GM12878 (cell line): ENCODE results near the gene PTPRF. TPM values are rescaled to one million over a fixed set of nuclear protein-coding genes. Genes with fewer than 3 reads are reported as not detected.

Experiments used
- ATAC-seq: fragments of 200-7000 bp; cut with Tn5 transposase; 3 replicates; pipeline ENCODE4 v1.9.1; 2020; ENCODE audit warnings: mild to moderate bottlenecking, moderate library complexity
- BruUV-seq: library from RNA; stranded (reverse); fragments of 400-500 nt; replicated peaks from 2 replicates; lab custom pipeline; 2021; lab: Mats Ljungman, UMichigan
- CTCF ChIA-PET: fragments of 300-600 bp; sonication (Branson Sonifier 250); formaldehyde crosslinking; extraction: SDS; loops from one replicate; lab custom pipeline; 2021; ENCODE audit warnings: inconsistent platforms; lab: Yijun Ruan, JAX
- POLR2A ChIA-PET: fragments of 350-600 bp; formaldehyde crosslinking; extraction: SDS; loops from one replicate; lab custom pipeline; 2021; ENCODE audit warnings: inconsistent platforms; lab: Charles Lee
- RAD21 ChIA-PET: fragments of 300-600 bp; sonication (Branson Sonifier 250); formaldehyde crosslinking; loops from one replicate; lab custom pipeline; 2023; ENCODE audit warnings: antibody characterized with exemption; ENCODE audit not compliant: unreplicated experiment; lab: Charles Lee
- SMC1A ChIA-PET: fragments of 300-600 bp; sonication (Branson Sonifier 250); formaldehyde crosslinking; loops from one replicate; lab custom pipeline; 2023; ENCODE audit not compliant: unreplicated experiment, uncharacterized antibody; lab: Charles Lee
- DNase-seq: peaks from one replicate; pipeline ENCODE4 v3.0.0-alpha.2; 2011; ENCODE audit warnings: low read depth, low spot score
- FAIRE-seq: peaks from 3 replicates; lab custom pipeline; 2011; peaks lifted over from hg19 to GRCh38; lab: Jason Lieb, UNC
- H2AFZ ChIP-seq: 2 replicates; pipeline ENCODE4 v1.6.0; 2011; ENCODE audit warnings: low read depth, low read length, control low read depth; ENCODE audit not compliant: control insufficient read depth
- H3K27ac ChIP-seq: 2 replicates; pipeline ENCODE4 v1.5.1; 2011; ENCODE audit warnings: control low read depth; ENCODE audit not compliant: control insufficient read depth, insufficient read depth
- H3K27me3 ChIP-seq, 2 experiments: replicated peaks in 1 of 2; 2 replicates each; pipeline versions ENCODE4 v1.6.0 to v1.6.1; 2011; ENCODE audit warnings: low read length in 1 of 2; ENCODE audit not compliant: control insufficient read depth in 2 of 2, insufficient read depth in 2 of 2
- H3K36me3 ChIP-seq, 2 experiments: 2 replicates each; pipeline ENCODE4 v1.5.1; 2011; ENCODE audit warnings: low read length in 1 of 2; ENCODE audit not compliant: control insufficient read depth in 2 of 2, insufficient read depth in 2 of 2
- H3K4me1 ChIP-seq: 2 replicates; pipeline ENCODE4 v1.6.1; 2011; ENCODE audit warnings: mild to moderate bottlenecking, low read length, moderate library complexity, mixed read lengths; ENCODE audit not compliant: control insufficient read depth, insufficient read depth
- H3K4me2 ChIP-seq: 2 replicates; pipeline ENCODE4 v1.6.0; 2011; ENCODE audit warnings: control low read depth; ENCODE audit not compliant: control insufficient read depth, insufficient read depth
- H3K4me3 ChIP-seq: fragments of 200-600 bp; sonication (generic); 2 replicates; pipeline ENCODE4 v1.5.1; 2016
- H3K79me2 ChIP-seq: 2 replicates; pipeline ENCODE4 v1.6.0; 2011; ENCODE audit warnings: low read length; ENCODE audit not compliant: control insufficient read depth, insufficient read depth
- H3K9ac ChIP-seq: 2 replicates; pipeline ENCODE4 v1.8.0; 2011; ENCODE audit warnings: low read length, control low read depth, mixed read lengths; ENCODE audit not compliant: control insufficient read depth, insufficient read depth
- H3K9me3 ChIP-seq: replicated peaks from 3 replicates; pipeline ENCODE4 v1.5.1; 2011; ENCODE audit warnings: mild to moderate bottlenecking, low read length; ENCODE audit not compliant: control insufficient read depth, insufficient read depth
- H4K20me1 ChIP-seq: 2 replicates; pipeline ENCODE4 v1.6.0; 2011; ENCODE audit not compliant: control insufficient read depth, insufficient read depth
- EED ChIP-seq: sonication (generic); IDR thresholded peaks from 2 replicates; pipeline ENCODE4 v1.6.1; 2016; ENCODE audit warnings: antibody characterized with exemption, low read depth
- EP300 ChIP-seq, 2 experiments: fragments of 150-350 bp in 1 of 2; IDR thresholded peaks; 2 replicates each; pipeline ENCODE4 v1.6.1; 2011 to 2012; ENCODE audit warnings: low read depth in 2 of 2, low read length in 2 of 2, borderline replicate concordance in 1 of 2, improper control_type of control experiment in 1 of 2, inconsistent platforms in 1 of 2; ENCODE audit not compliant: control insufficient read depth in 1 of 2
- ETV6 ChIP-seq, 2 experiments: fragments of 450-650 bp in 1 of 2; IDR thresholded peaks in 1 of 2; conservative IDR thresholded peaks in 1 of 2; 2 replicates each; pipeline ENCODE4 v1.6.1; 2014; ENCODE audit warnings: antibody characterized with exemption in 1 of 2, borderline replicate concordance in 1 of 2, low read depth in 1 of 2, mild to moderate bottlenecking in 1 of 2, moderate library complexity in 1 of 2
- EZH2 ChIP-seq: IDR thresholded peaks from 2 replicates; pipeline ENCODE4 v1.6.1; 2012; ENCODE audit warnings: low read depth, mild to moderate bottlenecking, control low read depth, inconsistent platforms, low read length, borderline replicate concordance; ENCODE audit not compliant: control insufficient read depth
- GABPA ChIP-seq: IDR thresholded peaks from 2 replicates; pipeline ENCODE4 v1.6.1; 2014; ENCODE audit warnings: antibody characterized with exemption, low read depth, mild to moderate bottlenecking, inconsistent platforms
- GATAD2B ChIP-seq: fragments of 450-650 bp; conservative IDR thresholded peaks from 2 replicates; pipeline ENCODE4 v1.6.1; 2017; ENCODE audit warnings: low read depth, mild to moderate bottlenecking, moderate library complexity
- PAX5 ChIP-seq: IDR thresholded peaks from 2 replicates; pipeline ENCODE4 v1.6.1; 2011; ENCODE audit warnings: low read depth, low read length, borderline replicate concordance
- RUNX3 ChIP-seq: IDR thresholded peaks from 2 replicates; pipeline ENCODE4 v1.6.1; 2012; ENCODE audit warnings: low read length, inconsistent platforms
- STAT3 ChIP-seq: IDR thresholded peaks from 2 replicates; pipeline ENCODE4 v1.6.1; 2011; ENCODE audit warnings: low read depth, low read length, improper control_type of control experiment
- WRNIP1 ChIP-seq: IDR thresholded peaks from 2 replicates; pipeline ENCODE4 v1.6.1; 2011; ENCODE audit warnings: low read depth, low read length, improper control_type of control experiment, borderline replicate concordance
- ZBTB4 ChIP-seq: fragments of 450-650 bp; formaldehyde crosslinking; IDR thresholded peaks from 2 replicates; pipeline ENCODE4 v1.4.0; 2022; ENCODE audit warnings: mild to moderate bottlenecking, moderate library complexity
- ZSCAN29 ChIP-seq: fragments of 450-650 bp; IDR thresholded peaks from 2 replicates; pipeline ENCODE4 v1.6.1; 2017; ENCODE audit warnings: mild to moderate bottlenecking, moderate library complexity
- WGBS: methylation state at CpG from one replicate; pipeline ENCODE4 v1.1.6; 2016; ENCODE audit warnings: low lambda C conversion rate; ENCODE audit not compliant: insufficient replicate concordance, insufficient coverage; ENCODE audit errors: missing lambda C conversion rate; 5-methylcytosine and 5-hydroxymethylcytosine counted together
- in situ Hi-C: fragments of 300-500 bp; cut with MboI; formaldehyde crosslinking; loops from 9 replicates; pipeline ENCODE4 v1.14.3; 2018; ENCODE audit warnings: mixed read lengths
- intact Hi-C: fragments of 100-400 bp; cut with micrococcal nuclease; formaldehyde crosslinking; loops from one replicate; pipeline ENCODE4 v1.14.2; 2022; ENCODE audit not compliant: unreplicated experiment
- polyA plus RNA-seq, 11 experiments: library from polyadenylated mRNA; depleted of rRNA in 4 of 11; unstranded in 6 of 11; stranded (reverse) in 5 of 11; fragments of >200 nt; fragmentation: Nextera tagmentation in 4 of 11; fragmentation: Illumina TruSeq in 1 of 11; extraction: Ambion mirVana in 4 of 11; extraction: Trizol in 1 of 11; gene quantifications; 1 replicate in 1 of 11; 2 replicates in 10 of 11; pipeline versions ENCODE4 v1.2.1 to v1.2.3, GENCODE V29; 2011 to 2016; ENCODE audit warnings: inconsistent platforms in 2 of 11, missing spikeins in 2 of 11, low read depth in 1 of 11
- total RNA-seq, 4 experiments: library from RNA; depleted of rRNA in 3 of 4; stranded (reverse); fragments of >200 nt in 3 of 4; fragmentation: Illumina TruSeq in 1 of 4; extraction: Trizol in 1 of 4; gene quantifications; 2 replicates each; pipeline versions ENCODE4 v1.2.1 to v1.2.3, GENCODE V29; 2013 to 2021

Gene PTPRF
- total and polyA plus RNA-seq, 10 of the 15 experiments (the other 5 are each of a cell fraction or from before 2014, with no cell fraction given): 0.04 to 2.6 (median 0.32) TPM

- no peaks in the 10 kb centered on the region for H3K36me3 ChIP-seq
- no peak for DNase-seq
- no peaks in the 10 kb centered on the region for H3K79me2 ChIP-seq
- no peak overlapping the region for H3K4me3 ChIP-seq
- no peak for FAIRE-seq
- no peak overlapping the region for H3K4me2 ChIP-seq
- H3K27me3 ChIP-seq: no peaks in the 10 kb centered on the region
- ChIA-PET CTCF (interaction anchor here (2.0 kb wide), 1 partner anchor 290 kb away, joined by 7 read pairs; no protein-coding TSS in a partner anchor), SMC1A (interaction anchor here (0.5 to 2.6 kb wide), 6 partner anchors 10 to 517 kb away, joined by 3 to 9 read pairs (median 4); no protein-coding TSS in a partner anchor)
- 4% methylated on average over 1 of the region's 1 CpG for WGBS
- H3K9me3 ChIP-seq: no peaks in the 10 kb centered on the region
- no peaks in the 10 kb centered on the region for H4K20me1 ChIP-seq
- TF ChIP-seq ZSCAN29: no peak
- TF ChIP-seq STAT3: no peak
- no peak for TF ChIP-seq EZH2
- no peak for TF ChIP-seq GABPA
- TF ChIP-seq ZBTB4: no peak
- TF ChIP-seq PAX5: no peak
- TF ChIP-seq ETV6 (conservative IDR thresholded peaks at IDR 0.05 in 1 of 2, IDR thresholded peaks at IDR 0.05 in 1 of 2; ENCODE audit: borderline replicate concordance in 1 of 2, low read depth in 1 of 2): no peak
- no peak for TF ChIP-seq GATAD2B
- TF ChIP-seq EED: no peak
- TF ChIP-seq RUNX3: no peak
- no peak for TF ChIP-seq EP300 (IDR thresholded peaks at IDR 0.05; ENCODE audit: borderline replicate concordance in 1 of 2, control insufficient read depth in 1 of 2, low read depth in 2 of 2, low read length in 2 of 2)
- TF ChIP-seq WRNIP1: no peak
- TF ChIP-seq, all 136 proteins: peak for 0
- H3K4me1 ChIP-seq: no peaks in the 10 kb centered on the region
- H3K9ac ChIP-seq: no peak overlapping the region
- H3K27ac ChIP-seq: no peak overlapping the region
- ChIA-PET RAD21 (no interaction called here), POLR2A (interaction anchor here (0.5 to 2.5 kb wide), 2 partner anchors 9 to 11 kb away, joined by 5 to 7 read pairs; no protein-coding TSS in a partner anchor)
- H2AFZ ChIP-seq: no peak overlapping the region
- intact Hi-C loops: no loop called here
- no peak for ATAC-seq
- in situ Hi-C loops: no loop called here
- no TSS peak for BruUV-seq
These were observed 113.9 kb downstream of the PTPRF start for GRCh38 chr1:43644558-43644957.
